ENCODE data around the gene WIPI1.

DNA sequence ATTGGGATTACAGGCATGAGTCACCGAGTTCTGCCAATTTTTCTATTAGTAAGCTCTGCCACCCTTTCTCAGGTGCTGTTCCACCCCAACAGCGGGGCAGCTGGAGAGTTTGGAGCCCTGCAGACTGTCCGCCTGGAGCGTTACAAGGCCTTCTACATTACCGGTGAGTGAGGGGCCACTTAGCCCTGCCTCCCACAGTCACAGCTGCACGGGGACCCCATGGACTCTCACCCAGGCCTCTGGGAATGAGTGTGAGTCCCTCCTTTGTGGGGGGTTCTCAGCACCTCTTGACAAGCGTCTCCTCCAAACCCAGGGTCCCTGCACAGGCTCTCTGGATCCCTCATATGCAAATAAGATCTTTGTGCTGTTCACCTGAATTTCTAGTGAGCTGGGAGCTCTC is 56.0 kb downstream of the WIPI1 start:
- TF ChIP-seq YY1 (IDR thresholded peaks at IDR 0.05; ENCODE audit: insufficient read depth, insufficient read length), result no peak
- no peak for TF ChIP-seq ZNF274 (IDR thresholded peaks at IDR 0.05; ENCODE audit: low read depth, low read length)
- no peak for TF ChIP-seq SUZ12 (IDR thresholded peaks at IDR 0.05; ENCODE audit: extremely low read depth, insufficient read depth, insufficient read length)
